CD4-positive, alpha-beta T cell treated with Interleukin-12 subunit alpha and Interleukin-12 subunit beta, for 1 hour (primary cell): ENCODE results near the gene NKX1-1.
"Not testable (repeated sequence)": the region's sequence is repeated elsewhere in the genome, so short reads cannot be mapped to it uniquely, and the experiment has no call there.

Experiments used
- DNase-seq: peaks from one replicate; pipeline ENCODE4 v3.0.0-alpha.2; 2020

The NKX1-1 gene

DNA sequence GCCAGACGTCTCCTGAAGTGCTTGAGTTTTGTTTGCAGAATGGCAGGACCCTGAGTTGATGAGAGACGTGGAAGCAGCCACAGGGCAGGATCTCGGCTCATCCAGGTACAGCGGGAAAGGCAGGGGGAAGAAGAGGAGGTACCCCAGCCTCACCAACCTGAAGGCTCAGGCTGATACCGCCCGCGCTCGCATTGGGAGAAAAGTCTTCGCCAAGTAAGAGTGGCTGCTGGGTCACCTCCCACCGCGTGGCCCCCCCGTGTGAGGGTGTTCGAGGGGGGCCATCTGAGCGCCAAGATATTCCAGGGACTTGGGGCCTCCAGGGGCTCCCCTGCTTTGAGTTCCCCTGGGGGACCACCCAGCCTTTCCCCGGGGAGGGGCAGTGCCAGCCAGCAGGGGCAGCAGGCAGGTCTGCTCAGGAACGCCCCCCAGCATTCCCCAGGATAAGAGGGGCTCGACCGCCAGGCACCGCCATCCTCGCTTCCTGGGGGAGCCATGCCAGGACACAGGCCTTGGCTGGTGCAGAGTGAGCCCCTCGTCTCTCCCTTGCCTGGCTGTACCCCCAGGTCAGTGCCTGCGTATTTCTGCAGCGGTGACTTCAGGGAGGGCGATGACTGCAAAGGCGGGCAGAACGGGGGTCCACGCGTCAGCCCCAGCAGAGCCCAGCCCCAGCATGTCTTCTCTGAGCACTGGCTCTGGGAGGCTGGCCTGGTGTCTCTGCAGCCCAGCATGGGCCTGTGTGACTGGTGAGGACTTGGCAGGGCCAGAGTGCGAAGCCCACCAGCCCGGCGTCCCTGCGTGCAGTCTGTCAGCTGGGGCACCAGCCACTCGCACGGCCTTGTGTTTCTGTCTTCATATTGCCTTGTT is 22.3 kb downstream of the NKX1-1 start:
- DNase-seq = no peak

DNA sequence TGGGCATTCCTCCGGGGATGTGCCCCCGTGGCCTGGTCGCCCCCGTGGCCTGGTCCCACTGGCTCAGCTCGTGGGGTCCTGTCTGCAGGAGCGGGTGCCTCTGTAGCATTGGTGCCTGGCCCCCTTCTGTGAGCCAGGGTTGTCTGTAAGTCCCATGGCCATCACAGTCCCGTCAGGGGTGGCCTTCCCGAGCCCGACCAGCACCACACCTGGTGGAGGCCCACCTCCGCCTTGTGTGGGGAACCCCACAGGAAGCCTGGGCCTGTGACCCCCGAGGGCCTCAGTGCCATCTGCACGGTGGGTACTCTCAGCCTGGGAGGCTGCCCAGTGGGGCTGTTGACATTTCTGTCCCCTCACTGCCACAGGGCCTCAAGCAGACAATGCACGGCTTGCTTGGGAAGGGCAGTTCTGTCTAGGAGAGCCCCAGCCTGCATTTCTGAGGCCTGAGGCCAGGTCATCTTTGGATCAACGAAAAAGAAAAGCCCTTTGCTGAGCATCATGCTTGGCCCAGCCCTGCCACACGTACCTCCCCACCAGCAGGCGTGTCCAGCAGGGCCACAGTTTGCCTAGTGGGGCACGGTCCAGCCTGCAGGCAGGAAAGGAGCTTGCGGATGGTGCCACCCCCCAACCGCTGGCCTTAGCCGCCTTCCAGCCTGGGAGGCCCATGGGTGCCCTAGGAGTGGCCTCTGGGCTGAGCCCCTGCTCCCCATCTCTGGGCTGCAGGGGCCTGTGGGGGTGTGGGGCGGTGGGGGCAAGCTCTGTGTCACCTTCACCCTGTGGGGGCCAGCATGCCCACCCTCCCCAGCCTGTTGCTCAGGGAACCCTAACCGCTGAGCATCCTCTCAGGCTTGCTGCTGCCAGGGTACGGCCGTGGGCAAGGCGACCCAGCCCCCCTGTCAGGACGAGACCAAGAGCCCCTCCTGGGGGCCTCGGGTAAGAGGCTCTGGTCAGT is 23.2 kb downstream of the NKX1-1 start:
- DNase-seq = no peak

GRCh38 chr4:1381944-1382541 is 24.2 kb downstream of the NKX1-1 start:
- DNase-seq = no peak

GRCh38 chr4:1381181-1381621 is 25.0 kb downstream of the NKX1-1 start:
- no peak for DNase-seq

GRCh38 chr4:1380368-1381151 is 25.7 kb downstream of the NKX1-1 start:
- DNase-seq = no peak

DNA sequence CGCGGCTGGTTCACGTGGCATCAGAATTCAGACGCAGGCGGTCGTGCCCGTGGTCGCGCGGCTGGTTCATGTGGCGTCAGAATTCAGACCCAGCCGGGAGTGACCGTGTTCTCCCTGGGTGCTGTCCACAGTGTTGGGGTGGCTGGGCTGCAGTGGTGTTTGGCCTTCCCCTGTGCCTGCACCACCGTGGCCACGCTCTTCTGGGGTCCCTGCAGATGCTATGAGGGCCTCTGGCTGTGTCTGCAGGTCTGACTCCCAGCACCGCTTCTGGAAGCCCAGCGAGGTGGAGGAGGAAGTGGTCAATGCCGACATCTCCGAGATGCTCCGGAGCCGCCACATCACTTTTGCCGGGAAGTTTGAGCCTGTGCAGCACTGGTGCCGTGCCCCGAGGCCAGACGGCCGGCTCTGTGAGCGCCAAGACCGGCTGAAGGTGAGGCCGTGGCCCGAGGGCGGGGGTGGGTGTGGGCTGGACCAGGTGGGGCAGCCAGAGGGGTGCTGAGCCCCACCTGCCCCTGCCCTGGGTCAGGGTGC is 26.4 kb downstream of the NKX1-1 start:
- DNase-seq = no peak

DNA sequence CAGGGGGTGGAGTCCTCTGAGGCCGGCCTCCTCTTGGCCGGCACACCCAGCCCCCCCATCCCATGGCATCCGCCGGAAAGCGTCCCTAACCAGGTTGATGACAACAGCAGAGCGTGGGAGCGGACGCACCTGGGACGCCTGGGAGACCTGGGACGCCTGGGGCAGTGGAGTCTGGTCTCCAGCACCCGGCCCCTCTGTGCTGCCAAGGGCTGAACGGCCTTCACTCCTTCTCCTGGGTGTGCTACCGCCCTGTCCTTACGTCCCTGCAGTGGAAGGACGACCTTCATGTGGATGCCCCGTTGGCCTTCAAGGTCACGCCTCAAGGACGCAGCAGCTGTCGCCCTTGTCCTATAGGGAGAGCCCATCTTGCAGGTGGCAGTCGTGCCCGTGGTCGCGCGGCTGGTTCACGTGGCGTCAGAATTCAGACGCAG is 26.9 kb downstream of the NKX1-1 start:
- no peak for DNase-seq

GRCh38 chr4:1378559-1379231 is 27.5 kb downstream of the NKX1-1 start:
- no peak for DNase-seq

DNA sequence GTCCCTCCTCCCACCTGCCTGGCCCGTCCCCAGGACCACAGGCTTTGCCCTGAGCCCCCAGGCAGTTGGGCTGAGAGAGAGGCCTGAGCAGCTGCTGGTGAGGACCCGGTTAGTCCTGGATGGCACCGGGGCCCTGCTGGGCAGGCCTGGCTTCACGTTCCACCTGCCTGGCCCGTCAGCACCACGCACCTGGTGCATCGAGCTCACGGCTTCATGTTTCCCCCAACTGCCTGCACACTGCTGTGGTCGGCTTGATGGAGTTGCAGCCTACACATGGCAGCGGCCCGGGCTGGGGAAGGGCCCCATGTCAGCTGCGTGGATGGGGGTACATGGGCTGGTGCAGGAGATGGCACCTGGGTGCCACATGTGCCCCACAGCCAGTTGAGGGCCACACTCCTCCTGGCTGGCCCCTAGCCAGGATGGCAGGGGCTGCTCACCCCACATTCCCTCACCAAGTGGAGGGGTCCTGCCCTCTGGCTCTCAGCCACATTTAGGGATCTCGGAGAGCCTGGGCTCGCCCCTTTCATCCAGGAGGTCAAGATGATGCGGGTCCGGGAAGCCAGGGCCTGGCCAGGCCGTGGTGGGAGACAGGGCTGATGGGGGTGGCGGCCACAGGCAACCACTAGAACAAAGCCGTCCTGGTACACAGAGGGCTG is 28.5 kb downstream of the NKX1-1 start:
- DNase-seq = no peak

DNA sequence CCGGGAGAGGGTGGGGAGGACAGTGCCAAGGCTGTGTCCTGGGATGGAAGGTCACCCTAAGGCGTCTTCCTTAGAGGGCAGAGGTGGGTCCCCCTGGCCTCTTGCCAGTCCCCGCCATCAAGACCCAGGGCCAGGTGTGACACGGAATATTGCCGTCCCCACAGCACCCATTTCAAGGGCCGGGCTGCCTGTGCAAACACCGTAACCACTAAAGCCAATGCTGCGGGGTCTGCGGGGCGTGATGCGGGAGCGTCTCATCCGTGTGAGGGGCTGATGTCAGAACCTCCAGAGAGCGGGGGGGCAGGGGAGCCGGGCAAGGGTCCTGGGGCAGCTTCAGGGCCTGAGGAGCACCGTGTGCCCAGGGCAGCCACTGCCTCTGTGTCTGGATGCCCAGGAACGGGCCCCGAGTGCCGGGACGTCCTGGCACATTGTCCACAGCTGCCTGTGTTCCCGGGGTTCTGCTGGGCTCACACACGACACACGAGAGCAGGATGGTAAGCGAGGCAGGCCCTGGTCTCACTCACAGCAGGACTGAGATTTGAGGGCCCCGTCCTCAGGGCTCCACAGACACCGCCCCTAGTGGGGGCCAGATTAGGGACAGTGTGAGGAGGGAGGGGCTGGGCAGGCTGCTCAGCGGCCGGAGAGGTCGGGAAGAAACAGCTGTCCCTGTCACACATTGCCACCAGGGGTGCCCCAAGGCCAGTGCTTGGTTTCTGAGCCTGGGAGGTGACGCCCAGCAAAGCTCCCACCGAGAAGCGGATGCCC is 29.2 kb downstream of the NKX1-1 start:
- DNase-seq = no peak

DNA sequence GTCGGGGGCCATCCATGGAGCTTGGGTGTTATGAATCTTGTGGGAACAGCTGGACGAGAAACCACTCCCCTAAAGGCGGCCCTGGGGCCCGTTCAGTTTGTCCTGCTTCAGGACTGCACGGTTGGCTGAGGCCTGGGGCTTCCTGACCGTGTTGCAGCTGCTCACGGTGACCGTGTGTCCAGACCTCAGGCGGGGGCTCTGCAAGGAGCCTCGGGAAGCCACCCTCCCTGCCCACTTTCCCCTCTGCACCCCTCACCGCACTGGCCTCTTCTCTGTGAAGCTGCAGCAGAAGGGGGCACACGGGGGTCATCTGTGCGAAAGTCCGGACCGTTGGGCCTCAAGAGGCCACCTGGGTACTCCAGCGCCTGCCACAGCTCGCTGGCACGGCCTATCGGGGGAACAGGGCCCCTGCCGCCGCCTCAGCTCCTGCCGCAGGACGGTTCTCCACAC is 29.8 kb downstream of the NKX1-1 start:
- DNase-seq = no peak

GRCh38 chr4:1375761-1376322 is 30.4 kb downstream of the NKX1-1 start:
- no peak for DNase-seq

DNA sequence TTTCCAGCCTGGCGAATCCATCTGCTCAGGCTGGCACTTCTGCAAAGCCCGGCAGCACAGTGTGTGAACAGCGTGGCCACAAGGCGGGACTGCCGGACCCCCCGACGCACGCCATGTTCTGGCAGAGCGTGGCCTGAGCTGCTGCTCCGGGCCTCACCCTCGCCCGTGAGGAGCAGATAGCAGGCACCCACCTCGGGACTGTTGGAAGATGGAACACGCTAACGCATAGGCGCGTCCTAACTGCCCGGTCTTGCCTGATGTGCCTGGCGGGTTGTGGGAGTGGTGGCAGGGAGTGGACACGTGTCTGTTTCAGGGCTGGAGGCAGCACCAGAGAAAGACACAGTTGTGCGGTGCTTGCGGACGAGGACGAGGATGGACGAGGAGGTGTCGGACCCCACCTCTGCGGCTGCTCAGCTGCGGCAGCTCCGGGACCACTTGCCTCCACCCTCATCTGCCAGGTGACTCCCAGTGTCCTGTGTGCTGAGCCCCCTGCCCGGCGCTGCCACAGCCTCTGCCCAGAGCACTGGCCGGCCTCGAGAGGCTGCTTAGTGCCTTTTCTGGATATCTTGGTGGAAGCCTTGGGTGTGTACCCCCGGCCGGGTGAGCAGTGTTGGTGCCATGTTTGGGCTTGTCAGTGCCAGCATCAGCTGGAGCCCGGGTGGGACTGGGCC is 31.1 kb downstream of the NKX1-1 start:
- no peak for DNase-seq

DNA sequence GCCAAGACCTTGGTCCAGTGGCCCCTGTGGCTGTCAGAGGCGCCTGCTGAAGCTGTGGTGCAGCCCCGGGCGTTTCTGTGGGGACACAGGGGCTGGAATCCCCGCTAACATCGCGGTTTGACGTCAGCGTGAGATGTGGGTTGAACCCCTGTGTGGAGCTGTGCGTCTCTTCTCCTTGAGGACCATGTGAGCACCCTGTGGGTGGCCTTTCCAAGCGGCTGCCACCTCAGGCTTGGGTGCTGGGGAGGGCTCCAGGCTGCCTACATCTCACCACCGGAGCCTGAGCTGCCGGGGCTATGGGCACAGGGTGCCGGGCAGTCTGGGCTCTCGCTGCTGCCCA is 31.6 kb downstream of the NKX1-1 start:
- no peak for DNase-seq

DNA sequence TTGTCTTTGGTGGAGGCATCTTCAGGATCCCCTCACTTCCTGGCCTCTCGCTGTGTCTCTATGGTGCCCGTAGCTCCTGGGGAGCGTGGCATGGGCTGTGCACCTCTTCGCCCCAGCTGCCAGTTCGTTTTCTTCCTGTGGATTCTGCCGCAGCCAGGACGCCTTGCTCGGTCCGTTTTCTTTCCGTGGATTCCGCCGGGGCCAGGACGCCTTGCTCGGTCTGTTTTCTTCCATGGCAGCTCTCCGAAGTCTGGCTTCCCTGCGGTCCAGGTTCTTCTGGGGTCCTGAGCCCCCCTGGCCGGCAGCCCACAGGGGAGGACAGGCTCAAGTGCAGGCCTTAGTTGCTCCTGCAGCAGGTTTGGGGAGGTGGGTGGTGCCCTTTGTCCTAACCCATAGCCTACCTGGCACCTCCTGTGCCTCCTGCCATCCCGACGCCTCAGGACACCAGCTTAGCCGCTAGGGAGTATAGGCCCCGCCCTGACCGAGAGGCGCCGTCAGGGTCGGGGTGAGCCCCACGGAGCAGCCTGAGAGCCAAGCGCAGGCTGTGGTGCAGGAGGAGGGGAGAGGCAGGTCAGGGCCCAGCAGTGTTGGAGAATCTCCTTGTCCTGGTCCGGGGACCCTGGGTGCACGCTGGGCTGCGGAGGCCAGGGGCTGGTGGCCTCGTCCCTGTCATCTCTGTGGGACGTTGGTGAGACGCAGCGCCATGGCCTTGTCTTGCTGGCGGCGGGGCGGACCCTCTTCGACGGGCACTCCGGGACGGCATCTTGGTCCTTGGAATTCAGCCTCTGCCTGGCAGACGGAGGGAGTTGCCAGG is 32.1 kb downstream of the NKX1-1 start:
- DNase-seq = no peak

DNA sequence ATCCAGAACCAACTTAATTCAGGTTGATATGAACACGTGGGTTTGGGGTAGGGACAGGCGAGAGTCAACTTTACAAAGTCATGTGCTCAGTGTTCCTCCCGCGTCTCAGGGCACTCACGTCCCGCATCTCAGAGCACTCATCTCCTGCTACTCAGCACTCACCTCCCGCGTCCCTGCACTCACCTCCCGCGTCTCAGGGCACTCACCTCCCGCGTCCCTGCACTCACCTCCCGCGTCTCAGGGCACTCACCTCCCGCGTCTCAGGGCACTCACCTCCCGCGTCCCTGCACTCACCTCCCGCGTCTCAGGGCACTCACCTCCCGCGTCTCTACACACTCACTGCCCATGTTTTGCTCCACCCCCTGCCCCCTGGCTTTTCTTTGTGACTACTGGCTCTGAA is 33.7 kb downstream of the NKX1-1 start:
- not testable (repeated sequence) for DNase-seq

GRCh38 chr4:1371176-1372165 is 34.8 kb downstream of the NKX1-1 start:
- no peak for DNase-seq
